ENCODE data around the gene LSM14B.

- no peak for TF ChIP-seq POLR2A (IDR thresholded peaks at IDR 0.05; ENCODE audit: extremely low read depth, insufficient read length)
- no peak for TF ChIP-seq CTCF (IDR thresholded peaks at IDR 0.05; ENCODE audit: low read depth, low read length)
Observed at GRCh38 chr20:62146019-62146755, 23.9 kb downstream of the LSM14B start.
